Measurements from ENCODE around the gene ANK3.

Gene ANK3

GRCh38 chr10:59985639-59986038 is 404.0 kb downstream of the ANK3 start:
- H3K27ac ChIP-seq: no peak overlapping the region

GRCh38 chr10:59984415-59984814 is 405.3 kb downstream of the ANK3 start:
- no peak overlapping the region for H3K27ac ChIP-seq
- H3K4me3 ChIP-seq: no peak overlapping the region

More at GRCh38 chr10:59985639-59986038, 404.0 kb downstream of the ANK3 start:
- no peak overlapping the region for H3K4me3 ChIP-seq

GRCh38 chr10:59980356-59980755 is 409.3 kb downstream of the ANK3 start:
- H3K27ac ChIP-seq: peak overlapping the region in 1 of 21 experiments; percentile 25

GRCh38 chr10:59977486-59977885 is 412.2 kb downstream of the ANK3 start:
- H3K27ac ChIP-seq: no peak overlapping the region

More at GRCh38 chr10:59980356-59980755, 409.3 kb downstream of the ANK3 start:
- H3K4me3 ChIP-seq: no peak overlapping the region

GRCh38 chr10:59976909-59977308 is 412.8 kb downstream of the ANK3 start:
- no peak overlapping the region for H3K4me3 ChIP-seq
- H3K27ac ChIP-seq: no peak overlapping the region

More at GRCh38 chr10:59977486-59977885, 412.2 kb downstream of the ANK3 start:
- no peak overlapping the region for H3K4me3 ChIP-seq
